NCI-H345 treated with DMSO at 0.1 percent for 48 hours (cell line): ENCODE results near the gene BRPF1.
"Not testable (repeated sequence)": the region's sequence is repeated elsewhere in the genome, so short reads cannot be mapped to it uniquely, and the experiment has no call there.

Source experiments
- DNase-seq: peaks from one replicate; lab custom pipeline; 2025; ENCODE audit not compliant: unreplicated experiment; lab: John Stamatoyannopoulos, UW

Gene BRPF1

GRCh38 chr3:9768141-9768775 is 36.7 kb downstream of the BRPF1 start:
- no peak for DNase-seq

GRCh38 chr3:9769012-9769411 is 37.5 kb downstream of the BRPF1 start:
- DNase-seq: no peak

- no peak for DNase-seq
These were observed 38.1 kb downstream of the BRPF1 start, which contains the start of gene CAMK1 for GRCh38 chr3:9769426-9770275. TSS of gene CAMK1 (minus strand) at chr3:9769947. CDS start at chr3:9767749, 2,198 bp downstream.

- no peak for DNase-seq
These were observed 38.8 kb downstream of the BRPF1 start for GRCh38 chr3:9770276-9770812.

GRCh38 chr3:9771007-9771406 is 39.5 kb downstream of the BRPF1 start:
- not testable (repeated sequence) for DNase-seq

- no peak for DNase-seq
These were observed 45.6 kb downstream of the BRPF1 start for GRCh38 chr3:9776896-9777693.

GRCh38 chr3:9777694-9778021 is 46.1 kb downstream of the BRPF1 start:
- no peak for DNase-seq

- DNase-seq: no peak
These were observed 46.9 kb downstream of the BRPF1 start for GRCh38 chr3:9778143-9779074.

- no peak for DNase-seq
These were observed 47.6 kb downstream of the BRPF1 start for GRCh38 chr3:9779075-9779593.

- no peak for DNase-seq
These were observed 48.4 kb downstream of the BRPF1 start for GRCh38 chr3:9779721-9780457.

GRCh38 chr3:9780458-9780812 is 48.9 kb downstream of the BRPF1 start:
- no peak for DNase-seq

- DNase-seq: no peak
These were observed 49.4 kb downstream of the BRPF1 start for GRCh38 chr3:9780910-9781309.

- DNase-seq: no peak
These were observed 50.0 kb downstream of the BRPF1 start for GRCh38 chr3:9781551-9781950.

- DNase-seq: no peak
These were observed 50.6 kb downstream of the BRPF1 start for GRCh38 chr3:9781978-9782603.

GRCh38 chr3:9782770-9783169 is 51.2 kb downstream of the BRPF1 start:
- DNase-seq: no peak

- DNase-seq: no peak
These were observed 52.4 kb downstream of the BRPF1 start for GRCh38 chr3:9783954-9784353.

- DNase-seq: no peak
These were observed 53.4 kb downstream of the BRPF1 start for GRCh38 chr3:9784965-9785364.

- DNase-seq: no peak
These were observed 54.1 kb downstream of the BRPF1 start for GRCh38 chr3:9785602-9786001.

GRCh38 chr3:9786209-9786739 is 54.7 kb downstream of the BRPF1 start:
- no peak for DNase-seq
